SIG-M5 treated with dmso at 0.1 percent for 504 hours (cell line): ENCODE measurements around the gene UBQLN3.

Experiments
- DNase-seq: peaks from one replicate; lab custom pipeline; 2025; ENCODE audit not compliant: unreplicated experiment; lab: John Stamatoyannopoulos, UW

Gene UBQLN3

GRCh38 chr11:5509803-5510202 lies at the start of gene UBQLN3:
Gene UBQLN3 (minus strand): TSS chr11:5509957. CDS start chr11:5509558, 399 bp downstream.
- no peak for DNase-seq

- no peak for DNase-seq
These were observed 48.0 kb upstream of the UBQLN3 start for GRCh38 chr11:5557751-5558150.

GRCh38 chr11:5556596-5557188 lies 46.9 kb upstream of the UBQLN3 start:
- DNase-seq, result no peak

- DNase-seq, result no peak
These were observed 43.6 kb upstream of the UBQLN3 start for GRCh38 chr11:5553343-5553742.

GRCh38 chr11:5550440-5551095 lies 40.8 kb upstream of the UBQLN3 start:
- DNase-seq, result no peak

- no peak for DNase-seq
These were observed 38.7 kb upstream of the UBQLN3 start, which contains the start of gene OR52H1 for GRCh38 chr11:5548440-5548839. Gene OR52H1 (minus strand): TSS chr11:5548540. CDS start chr11:5545505, 3,035 bp downstream.

- DNase-seq, result no peak
These were observed 38.2 kb upstream of the UBQLN3 start for GRCh38 chr11:5547982-5548381.

- no peak for DNase-seq
These were observed 36.7 kb upstream of the UBQLN3 start for GRCh38 chr11:5546457-5546856.

GRCh38 chr11:5541427-5541826 lies 31.7 kb upstream of the UBQLN3 start:
- no peak for DNase-seq

GRCh38 chr11:5536482-5536881 lies 26.7 kb upstream of the UBQLN3 start:
- no peak for DNase-seq

GRCh38 chr11:5534046-5534445 lies 24.3 kb upstream of the UBQLN3 start:
- DNase-seq, result no peak

- no peak for DNase-seq
These were observed 21.5 kb upstream of the UBQLN3 start for GRCh38 chr11:5531053-5531831.

- no peak for DNase-seq
These were observed 18.7 kb upstream of the UBQLN3 start for GRCh38 chr11:5528495-5528894.

- DNase-seq, result no peak
These were observed 18.0 kb upstream of the UBQLN3 start for GRCh38 chr11:5527716-5528115.

- no peak for DNase-seq
These were observed 15.0 kb upstream of the UBQLN3 start for GRCh38 chr11:5524756-5525155.

GRCh38 chr11:5522308-5522707 lies 12.6 kb upstream of the UBQLN3 start:
- DNase-seq, result no peak

- DNase-seq, result no peak
These were observed 11.8 kb upstream of the UBQLN3 start for GRCh38 chr11:5521540-5521939.

- DNase-seq, result no peak
These were observed 6.8 kb upstream of the UBQLN3 start, which contains the start of gene UBQLNL for GRCh38 chr11:5516599-5516998. Gene UBQLNL (minus strand): TSS chr11:5516699. CDS start chr11:5516441, 258 bp downstream.

GRCh38 chr11:5514841-5515240 lies 5.1 kb upstream of the UBQLN3 start:
- DNase-seq, result no peak

GRCh38 chr11:5508605-5509004 lies 1.2 kb downstream of the UBQLN3 start:
- no peak for DNase-seq

- no peak for DNase-seq
These were observed 1.8 kb downstream of the UBQLN3 start for GRCh38 chr11:5507933-5508305.
